ENCODE data around the gene CACNG5. TPM values are rescaled to one million over a fixed set of nuclear protein-coding genes. Genes with fewer than 3 reads are reported as not detected.

The CACNG5 gene
- total and polyA plus RNA-seq, 2 donors (not counting 1 experiment from before 2014, with no cell fraction given): not detected

- WGBS (ENCODE audit: insufficient coverage): 83% methylated on average over 9 of the region's 9 CpGs
- TF ChIP-seq EZH2 (IDR thresholded peaks at IDR 0.05; ENCODE audit: borderline replicate concordance, insufficient read depth, low read depth, low read length, poor library complexity, severe bottlenecking): no peak
- TF ChIP-seq CTCF (IDR thresholded peaks at IDR 0.05): no peak
- intact Hi-C loops (cut with micrococcal nuclease): no loop called here
These were observed 4.7 kb downstream of the CACNG5 start for GRCh38 chr17:66839616-66840015.

GRCh38 chr17:66840061-66840460, 5.1 kb downstream of the CACNG5 start:
- no peak overlapping the region for H3K27ac Mint-ChIP-seq
- Histone ChIP-seq H3K36me3 (replicated peaks in 1 of 2; ENCODE audit: control extremely low read depth in 1 of 2, control insufficient read depth in 1 of 2, extremely low read depth in 1 of 2, insufficient read depth in 2 of 2, low read length in 1 of 2) (no peaks in the 10 kb centered on the region), H3K4me3 (ENCODE audit: control extremely low read depth in 1 of 5, extremely low read depth in 1 of 5, insufficient read depth in 1 of 5, low read depth in 2 of 5, low read length in 4 of 5) (no peak overlapping the region), H3K27me3 (replicated peaks in 1 of 4; ENCODE audit: control extremely low read depth in 1 of 4, control insufficient read depth in 3 of 4, insufficient read depth in 4 of 4, low read length in 3 of 4) (peaks cover 0 to 12% (median 2%) of the 10 kb centered on the region in 4 experiments), H3K9ac (ENCODE audit: low read length) (no peak overlapping the region), H3K27ac (ENCODE audit: low read length in 2 of 2) (no peak overlapping the region), H3K79me2 (ENCODE audit: control insufficient read depth, insufficient read depth, low read length) (no peaks in the 10 kb centered on the region), H2AFZ (ENCODE audit: insufficient read depth, low read depth, low read length, poor library complexity, severe bottlenecking) (no peak overlapping the region), H3K4me2 (replicated peaks; ENCODE audit: low read depth, low read length, poor library complexity, severe bottlenecking) (no peak overlapping the region), H3K4me1 (ENCODE audit: control insufficient read depth in 2 of 2, insufficient read depth in 2 of 2, low read length in 2 of 2) (no peaks in the 10 kb centered on the region), H3K9me3 (ENCODE audit: control extremely low read depth in 1 of 3, control insufficient read depth in 2 of 3, insufficient read depth in 1 of 3, low read length in 2 of 3) (no peaks in the 10 kb centered on the region), H4K20me1 (ENCODE audit: control insufficient read depth, insufficient read depth, low read length, poor library complexity, severe bottlenecking) (no peaks in the 10 kb centered on the region)
- TF ChIP-seq CTCF (IDR thresholded peaks at IDR 0.05) (no peak), EZH2 (IDR thresholded peaks at IDR 0.05; ENCODE audit: borderline replicate concordance, insufficient read depth, low read depth, low read length, poor library complexity, severe bottlenecking) (no peak)
- no peaks in the 10 kb centered on the region for H3K9me3 Mint-ChIP-seq (ENCODE audit: insufficient read depth)
- no peak for ATAC-seq (ENCODE audit: low read depth)
- WGBS (ENCODE audit: insufficient coverage): 76% methylated on average over 10 of the region's 10 CpGs
- no peak for DNase-seq
- peaks cover 23% of the 10 kb centered on the region for H3K27me3 Mint-ChIP-seq
- intact Hi-C loops (cut with micrococcal nuclease): no loop called here
- ChIA-PET POLR2A (no interaction called here), CTCF (no interaction called here)
- H3K4me3 Mint-ChIP-seq: no peak overlapping the region
- H3K4me1 Mint-ChIP-seq: no peaks in the 10 kb centered on the region

More at GRCh38 chr17:66839616-66840015, 4.7 kb downstream of the CACNG5 start:
- ChIA-PET CTCF (no interaction called here), POLR2A (no interaction called here)
- no peaks in the 10 kb centered on the region for H3K4me1 ChIP-seq (ENCODE audit: control insufficient read depth in 2 of 2, insufficient read depth in 2 of 2, low read length in 2 of 2)
- no peak overlapping the region for H3K4me2 ChIP-seq (replicated peaks; ENCODE audit: low read depth, low read length, poor library complexity, severe bottlenecking)
- DNase-seq: no peak
- no peak overlapping the region for H3K27ac Mint-ChIP-seq
- no peaks in the 10 kb centered on the region for H3K36me3 ChIP-seq (replicated peaks in 1 of 2; ENCODE audit: control extremely low read depth in 1 of 2, control insufficient read depth in 1 of 2, extremely low read depth in 1 of 2, insufficient read depth in 2 of 2, low read length in 1 of 2)
- H3K9me3 Mint-ChIP-seq (ENCODE audit: insufficient read depth): no peaks in the 10 kb centered on the region
- H3K4me3 ChIP-seq (ENCODE audit: control extremely low read depth in 1 of 5, extremely low read depth in 1 of 5, insufficient read depth in 1 of 5, low read depth in 2 of 5, low read length in 4 of 5): no peak overlapping the region
- H4K20me1 ChIP-seq (ENCODE audit: control insufficient read depth, insufficient read depth, low read length, poor library complexity, severe bottlenecking): no peaks in the 10 kb centered on the region
- peaks cover 0 to 12% (median 2%) of the 10 kb centered on the region in 4 experiments for H3K27me3 ChIP-seq (replicated peaks in 1 of 4; ENCODE audit: control extremely low read depth in 1 of 4, control insufficient read depth in 3 of 4, insufficient read depth in 4 of 4, low read length in 3 of 4)
- ATAC-seq (ENCODE audit: low read depth): no peak
- H3K79me2 ChIP-seq (ENCODE audit: control insufficient read depth, insufficient read depth, low read length): no peaks in the 10 kb centered on the region
- no peak overlapping the region for H3K9ac ChIP-seq (ENCODE audit: low read length)
- H3K4me1 Mint-ChIP-seq: peaks cover under 1% of the 10 kb centered on the region
- H2AFZ ChIP-seq (ENCODE audit: insufficient read depth, low read depth, low read length, poor library complexity, severe bottlenecking): no peak overlapping the region
- peaks cover 24% of the 10 kb centered on the region for H3K27me3 Mint-ChIP-seq
- H3K9me3 ChIP-seq (ENCODE audit: control extremely low read depth in 1 of 3, control insufficient read depth in 2 of 3, insufficient read depth in 1 of 3, low read length in 2 of 3): no peaks in the 10 kb centered on the region
- H3K4me3 Mint-ChIP-seq: no peak overlapping the region
- H3K27ac ChIP-seq (ENCODE audit: low read length in 2 of 2): no peak overlapping the region
